ENCODE results near the gene ERI2. TPM values are rescaled to one million over a fixed set of nuclear protein-coding genes. Genes with fewer than 3 reads are reported as not detected.

The ERI2 gene
- total and polyA plus RNA-seq, 2 of the 4 experiments (the other 2 are of a cell fraction), result 7.5 to 10.2 TPM

DNA sequence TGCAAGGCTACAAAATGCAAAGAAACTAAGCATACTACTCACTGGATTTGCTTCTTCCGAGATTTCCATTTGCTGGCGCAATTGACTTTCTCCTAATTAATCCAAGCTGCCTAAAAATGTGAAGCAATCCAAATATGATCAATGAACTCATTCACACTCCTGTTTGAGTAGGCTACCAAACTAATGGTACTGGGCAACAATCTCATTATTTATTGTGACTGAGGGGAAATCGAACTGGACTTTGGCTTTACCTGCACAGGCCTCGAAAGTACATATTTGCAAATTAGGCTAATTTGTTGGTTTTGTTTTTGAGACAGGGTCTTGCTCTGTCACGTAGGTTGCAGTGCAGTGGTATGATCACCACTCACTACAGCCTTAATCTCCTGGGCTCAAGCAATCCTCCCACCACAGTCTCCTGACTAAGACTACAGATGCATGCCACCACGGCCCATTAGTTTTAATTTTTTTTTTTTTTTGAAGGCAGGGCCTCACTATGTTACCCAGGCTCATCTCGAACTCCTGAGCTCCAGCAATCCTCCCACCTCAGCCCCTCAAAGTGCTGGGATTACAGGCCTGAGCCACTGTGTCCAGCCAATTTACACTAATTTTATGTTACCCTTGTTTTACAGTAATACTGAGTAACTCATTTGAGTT lies 2.6 kb downstream of the ERI2 start:
- Histone ChIP-seq H2BK15ac (ENCODE audit: low read depth, low read length) (no peak overlapping the region), H3K9me3 (ENCODE audit: control insufficient read depth, insufficient read depth, low read length) (no peaks in the 10 kb centered on the region), H3K23ac (ENCODE audit: low read depth, low read length) (no peak overlapping the region), H2BK5ac (ENCODE audit: low read depth, low read length, poor library complexity, severe bottlenecking) (no peak overlapping the region), H4K5ac (ENCODE audit: low read depth, low read length) (no peak overlapping the region), H3K4me2 (ENCODE audit: low read depth, low read length) (no peak overlapping the region), H2BK20ac (ENCODE audit: low read depth, low read length) (no peak overlapping the region), H3K27ac (ENCODE audit: insufficient read depth, low read length) (no peak overlapping the region), H2AK5ac (ENCODE audit: low read depth, low read length) (no peak overlapping the region), H3K14ac (replicated peaks; ENCODE audit: low read depth, low read length) (no peak overlapping the region), H3K4me1 (ENCODE audit: control insufficient read depth, insufficient read depth, low read length) (no peaks in the 10 kb centered on the region), H3K79me1 (ENCODE audit: low read depth in 1 of 2, low read length in 2 of 2) (peaks cover 9 to 18% of the 10 kb centered on the region in 2 experiments), H3K9me1 (ENCODE audit: insufficient read depth, low read length) (peaks cover 2% of the 10 kb centered on the region; the same call in 1 of the 2 replicates), H3K9ac (ENCODE audit: low read depth, low read length) (no peak overlapping the region), H4K20me1 (ENCODE audit: insufficient read depth, low read length) (0 out of 2 replicates have a peak, but pooled peaks cover 5% of the 10 kb centered on the region), H3K18ac (ENCODE audit: low read depth, low read length) (no peak overlapping the region), H2BK120ac (ENCODE audit: low read depth, low read length) (no peak overlapping the region), H3K27me3 (ENCODE audit: control insufficient read depth, insufficient read depth, low read length) (no peaks in the 10 kb centered on the region), H3K36me3 (ENCODE audit: control insufficient read depth, insufficient read depth, low read length) (no peaks in the 10 kb centered on the region), H3K56ac (ENCODE audit: extremely low read depth, insufficient read depth, low read length) (no peak overlapping the region), H2AFZ (replicated peaks; ENCODE audit: low read length, poor library complexity) (no peak overlapping the region), H3K4me3 (ENCODE audit: insufficient read depth, low read depth, low read length) (no peak overlapping the region), H2AK9ac (replicated peaks; ENCODE audit: low read depth, low read length, poor library complexity) (no peak overlapping the region), H4K8ac (ENCODE audit: low read depth in 2 of 2, low read length in 2 of 2) (no peak overlapping the region), H3K4ac (ENCODE audit: low read depth, low read length) (no peak overlapping the region), H4K91ac (ENCODE audit: insufficient read depth, low read depth, low read length) (no peak overlapping the region)
- POLR2A ChIA-PET (ENCODE audit: unreplicated experiment), result no interaction called here
- no peak for TF ChIP-seq NFE2L2 (IDR thresholded peaks at IDR 0.05; ENCODE audit: low read depth, low read length)
- TF ChIP-seq, protein P1, sequence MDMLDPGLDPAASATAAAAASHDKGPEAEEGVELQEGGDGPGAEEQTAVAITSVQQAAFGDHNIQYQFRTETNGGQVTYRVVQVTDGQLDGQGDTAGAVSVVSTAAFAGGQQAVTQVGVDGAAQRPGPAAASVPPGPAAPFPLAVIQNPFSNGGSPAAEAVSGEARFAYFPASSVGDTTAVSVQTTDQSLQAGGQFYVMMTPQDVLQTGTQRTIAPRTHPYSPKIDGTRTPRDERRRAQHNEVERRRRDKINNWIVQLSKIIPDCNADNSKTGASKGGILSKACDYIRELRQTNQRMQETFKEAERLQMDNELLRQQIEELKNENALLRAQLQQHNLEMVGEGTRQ (IDR thresholded peaks at IDR 0.05; ENCODE audit: low read depth, low read length), result no peak
- no peak for TF ChIP-seq CEBPB (IDR thresholded peaks at IDR 0.05; ENCODE audit: low read depth, low read length)
- no peak for TF ChIP-seq RFX5 (IDR thresholded peaks at IDR 0.05; ENCODE audit: low read depth, low read length)
- no peak for TF ChIP-seq BHLHE40 (IDR thresholded peaks at IDR 0.05; ENCODE audit: low read depth, low read length)
- TF ChIP-seq, protein P2, sequence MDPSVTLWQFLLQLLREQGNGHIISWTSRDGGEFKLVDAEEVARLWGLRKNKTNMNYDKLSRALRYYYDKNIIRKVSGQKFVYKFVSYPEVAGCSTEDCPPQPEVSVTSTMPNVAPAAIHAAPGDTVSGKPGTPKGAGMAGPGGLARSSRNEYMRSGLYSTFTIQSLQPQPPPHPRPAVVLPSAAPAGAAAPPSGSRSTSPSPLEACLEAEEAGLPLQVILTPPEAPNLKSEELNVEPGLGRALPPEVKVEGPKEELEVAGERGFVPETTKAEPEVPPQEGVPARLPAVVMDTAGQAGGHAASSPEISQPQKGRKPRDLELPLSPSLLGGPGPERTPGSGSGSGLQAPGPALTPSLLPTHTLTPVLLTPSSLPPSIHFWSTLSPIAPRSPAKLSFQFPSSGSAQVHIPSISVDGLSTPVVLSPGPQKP (IDR thresholded peaks at IDR 0.05; ENCODE audit: borderline replicate concordance, low read depth, low read length), result no peak
- no peak for TF ChIP-seq MAFK (IDR thresholded peaks at IDR 0.05; ENCODE audit: low read depth, low read length)
- TF ChIP-seq RAD21 (IDR thresholded peaks at IDR 0.05; ENCODE audit: low read length), result no peak
- no peak for TF ChIP-seq SMC3 (IDR thresholded peaks at IDR 0.05; ENCODE audit: low read depth, low read length)
- TF ChIP-seq RCOR1 (IDR thresholded peaks at IDR 0.05; ENCODE audit: insufficient replicate concordance, low read length), result no peak
- no peak for TF ChIP-seq CHD1 (IDR thresholded peaks at IDR 0.05; ENCODE audit: low read depth, low read length)
- TF ChIP-seq, protein P3, sequence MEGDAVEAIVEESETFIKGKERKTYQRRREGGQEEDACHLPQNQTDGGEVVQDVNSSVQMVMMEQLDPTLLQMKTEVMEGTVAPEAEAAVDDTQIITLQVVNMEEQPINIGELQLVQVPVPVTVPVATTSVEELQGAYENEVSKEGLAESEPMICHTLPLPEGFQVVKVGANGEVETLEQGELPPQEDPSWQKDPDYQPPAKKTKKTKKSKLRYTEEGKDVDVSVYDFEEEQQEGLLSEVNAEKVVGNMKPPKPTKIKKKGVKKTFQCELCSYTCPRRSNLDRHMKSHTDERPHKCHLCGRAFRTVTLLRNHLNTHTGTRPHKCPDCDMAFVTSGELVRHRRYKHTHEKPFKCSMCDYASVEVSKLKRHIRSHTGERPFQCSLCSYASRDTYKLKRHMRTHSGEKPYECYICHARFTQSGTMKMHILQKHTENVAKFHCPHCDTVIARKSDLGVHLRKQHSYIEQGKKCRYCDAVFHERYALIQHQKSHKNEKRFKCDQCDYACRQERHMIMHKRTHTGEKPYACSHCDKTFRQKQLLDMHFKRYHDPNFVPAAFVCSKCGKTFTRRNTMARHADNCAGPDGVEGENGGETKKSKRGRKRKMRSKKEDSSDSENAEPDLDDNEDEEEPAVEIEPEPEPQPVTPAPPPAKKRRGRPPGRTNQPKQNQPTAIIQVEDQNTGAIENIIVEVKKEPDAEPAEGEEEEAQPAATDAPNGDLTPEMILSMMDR (conservative IDR thresholded peaks at IDR 0.05; ENCODE audit: low read depth, low read length), result no peak
- TF ChIP-seq MAZ (IDR thresholded peaks at IDR 0.05; ENCODE audit: borderline replicate concordance, low read depth, low read length), result no peak
- no peak for TF ChIP-seq FOS (IDR thresholded peaks at IDR 0.05; ENCODE audit: low read depth, low read length)
- TF ChIP-seq MXI1 (IDR thresholded peaks at IDR 0.05; ENCODE audit: borderline replicate concordance, low read depth, low read length), result no peak
- no peak for TF ChIP-seq POLR2A (IDR thresholded peaks at IDR 0.05; ENCODE audit: low read depth, low read length)
- no peak for ATAC-seq (ENCODE audit: low read depth)
- no TSS peak for BruUV-seq (replicated peaks)
- WGBS, 2 experiments (ENCODE audit: extremely low coverage in 2 of 2, insufficient read length in 1 of 2), result no CpG with 5 or more reads among the region's 7 CpGs
- CTCF ChIA-PET, result no interaction called here
- intact Hi-C loops (cut with micrococcal nuclease) (no loop called here), in situ Hi-C loops (cut with MboI; ENCODE audit: low sequenced_read_pairs) (no loop called here), dilution Hi-C loops (cut with HindIII; ENCODE audit: low sequenced_read_pairs, unreplicated experiment) (no loop called here)
- no peak for DNase-seq

All from IMR-90 (cell line).